Gastroesophageal sphincter (tissue), 4 donors: Measurements from ENCODE around the gene BCL2L12. TPM values are rescaled to one million over a fixed set of nuclear protein-coding genes. Genes with fewer than 3 reads are reported as not detected.

Source experiments
- ATAC-seq: fragments of 150-250 bp; one replicate; pipeline ENCODE4 v1.9.1; 2016; ENCODE audit warnings: mild to moderate bottlenecking, moderate library complexity
- H3K27ac ChIP-seq, 4 donors: fragments of 200-600 bp; sonication (generic) in 3 of 4; 1 replicate in 3 of 4; 2 replicates in 1 of 4; pipeline ENCODE4 v1.5.1; 2016 to 2019
- H3K27me3 ChIP-seq: fragments of 200-600 bp; sonication (generic); one replicate; pipeline ENCODE4 v1.5.1; 2019
- H3K36me3 ChIP-seq, 2 donors: fragments of 200-600 bp; sonication (generic); one replicate each; pipeline ENCODE4 v1.5.1; 2019; ENCODE audit warnings: control low read depth in 1 of 2
- H3K4me1 ChIP-seq, 3 donors: fragments of 200-600 bp; sonication (generic); 1 replicate in 2 of 3; 2 replicates in 1 of 3; pipeline ENCODE4 v1.5.1; 2016 to 2019; ENCODE audit warnings: control low read depth in 2 of 3
- H3K4me3 ChIP-seq, 2 donors: fragments of 200-600 bp; sonication (generic); one replicate each; pipeline ENCODE4 v1.5.1; 2019; ENCODE audit warnings: mild to moderate bottlenecking in 1 of 2, moderate library complexity in 1 of 2
- H3K9me3 ChIP-seq, 3 donors: fragments of 200-600 bp; sonication (generic); one replicate each; pipeline ENCODE4 v1.5.1; 2017 to 2019; ENCODE audit warnings: control low read depth in 2 of 3
- CTCF ChIP-seq, 4 experiments: fragments of 200-600 bp in 2 of 4; fragments of 450-650 bp in 2 of 4; sonication (generic) in 1 of 4; IDR thresholded peaks; one replicate each; pipeline ENCODE4 v1.5.1; 2017 to 2019; ENCODE audit warnings: antibody characterized with exemption in 4 of 4, mild to moderate bottlenecking in 2 of 4, moderate library complexity in 2 of 4
- EP300 ChIP-seq: sonication (generic); formaldehyde crosslinking; IDR thresholded peaks from one replicate; pipeline ENCODE4 v1.6.1; 2017; ENCODE audit warnings: antibody characterized with exemption, mild to moderate bottlenecking
- POLR2A ChIP-seq, 2 donors: fragments of 450-650 bp; IDR thresholded peaks; one replicate each; pipeline ENCODE4 v1.6.1; 2017; ENCODE audit warnings: antibody characterized with exemption in 2 of 2, mild to moderate bottlenecking in 2 of 2, moderate library complexity in 1 of 2
- POLR2AphosphoS5 ChIP-seq: sonication (generic); formaldehyde crosslinking; IDR thresholded peaks from one replicate; pipeline ENCODE4 v1.6.1; 2017; ENCODE audit warnings: antibody characterized with exemption
- WGBS, 2 donors: methylation state at CpG; one replicate each; pipeline ENCODE4 v1.1.5; 2018; ENCODE audit warnings: low coverage in 1 of 2; 5-methylcytosine and 5-hydroxymethylcytosine counted together
- total RNA-seq, 4 donors: library from RNA; depleted of rRNA; stranded (reverse); fragments of >200 nt; gene quantifications; one replicate each; pipeline ENCODE4 v1.1.0, GENCODE V29; 2016

BCL2L12 gene
- total RNA-seq, 4 donors from 2014 or later: 3.3 to 7.9 (median 6.4) TPM

- TF ChIP-seq CTCF (IDR thresholded peaks at IDR 0.05): no peak
- TF ChIP-seq POLR2A (IDR thresholded peaks at IDR 0.05): no peak
- no peak for TF ChIP-seq EP300
- no peak for TF ChIP-seq POLR2AphosphoS5
- ATAC-seq: no peak
- WGBS, 2 donors: 52 to 75% methylated on average over 8 to 10 of the region's 23 CpGs
- Histone ChIP-seq H3K36me3 (peaks cover 0 to 78% of the 10 kb centered on the region in 2 donors), H3K9me3 (no peaks in the 10 kb centered on the region), H3K27ac (peak overlapping the region in 1 of 4 donors; percentile 17), H3K4me1 (peaks cover 0 to 34% (median 17%) of the 10 kb centered on the region in 3 donors), H3K27me3 (peaks cover 24% of the 10 kb centered on the region), H3K4me3 (peak overlapping the region in 1 of 2 donors; percentile 4)
Measured at GRCh38 chr19:49685845-49686332, 20.2 kb downstream of the BCL2L12 start.

- H3K27ac ChIP-seq: peak overlapping the region in 2 of 4 donors; percentile 36 to 49
- no peak for TF ChIP-seq POLR2A (IDR thresholded peaks at IDR 0.05)
- TF ChIP-seq EP300: no peak
- TF ChIP-seq POLR2AphosphoS5: no peak
- TF ChIP-seq CTCF (IDR thresholded peaks at IDR 0.05): no peak
- H3K27me3 ChIP-seq: peaks cover 31% of the 10 kb centered on the region
- H3K4me1 ChIP-seq: peaks cover 0 to 34% (median 22%) of the 10 kb centered on the region in 3 donors
- no peak for ATAC-seq
- peak overlapping the region in 1 of 2 donors; percentile 52 for H3K4me3 ChIP-seq
- H3K36me3 ChIP-seq: peaks cover 0 to 71% of the 10 kb centered on the region in 2 donors
- H3K9me3 ChIP-seq: no peaks in the 10 kb centered on the region
- WGBS, 2 donors: 90% methylated on average over 15 of the region's 27 CpGs; no CpG with 5 or more reads in 1 of the 2 donors
Measured at GRCh38 chr19:49686503-49687088, 20.9 kb downstream of the BCL2L12 start.

DNA sequence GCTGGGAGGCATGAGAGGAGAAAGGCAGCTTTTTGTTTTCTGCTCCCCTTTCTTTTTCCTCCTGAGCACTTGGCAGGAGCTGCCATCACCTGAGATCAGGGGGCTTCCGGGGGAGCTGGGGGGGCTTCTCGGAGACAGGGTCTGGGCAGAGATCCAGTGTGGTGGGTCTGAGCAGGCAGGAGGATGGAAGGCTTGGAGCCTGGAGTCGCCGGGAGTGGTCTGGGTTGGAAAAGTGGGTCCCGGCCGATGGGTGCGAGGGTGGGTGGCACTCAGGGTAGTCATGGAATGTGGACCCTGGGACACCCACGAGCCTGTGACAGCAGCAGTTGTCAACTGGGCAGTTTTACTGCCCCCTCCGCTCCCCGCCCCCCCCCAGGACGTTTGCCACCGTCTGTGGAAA lies 21.4 kb downstream of the BCL2L12 start:
- H3K4me1 ChIP-seq: peaks cover 0 to 37% (median 24%) of the 10 kb centered on the region in 3 donors
- peak overlapping the region in 2 of 4 donors; percentile 36 to 49 for H3K27ac ChIP-seq
- no peaks in the 10 kb centered on the region for H3K9me3 ChIP-seq
- H3K27me3 ChIP-seq: peaks cover 37% of the 10 kb centered on the region
- H3K4me3 ChIP-seq: peak overlapping the region in 1 of 2 donors; percentile 52
- H3K36me3 ChIP-seq: peaks cover 0 to 66% of the 10 kb centered on the region in 2 donors
- ATAC-seq: no peak
- TF ChIP-seq CTCF (IDR thresholded peaks at IDR 0.05) (no peak), EP300 (no peak), POLR2A (IDR thresholded peaks at IDR 0.05) (no peak), POLR2AphosphoS5 (no peak)
- WGBS, 2 donors: 40% methylated on average over 1 of the region's 12 CpGs; no CpG with 5 or more reads in 1 of the 2 donors

DNA sequence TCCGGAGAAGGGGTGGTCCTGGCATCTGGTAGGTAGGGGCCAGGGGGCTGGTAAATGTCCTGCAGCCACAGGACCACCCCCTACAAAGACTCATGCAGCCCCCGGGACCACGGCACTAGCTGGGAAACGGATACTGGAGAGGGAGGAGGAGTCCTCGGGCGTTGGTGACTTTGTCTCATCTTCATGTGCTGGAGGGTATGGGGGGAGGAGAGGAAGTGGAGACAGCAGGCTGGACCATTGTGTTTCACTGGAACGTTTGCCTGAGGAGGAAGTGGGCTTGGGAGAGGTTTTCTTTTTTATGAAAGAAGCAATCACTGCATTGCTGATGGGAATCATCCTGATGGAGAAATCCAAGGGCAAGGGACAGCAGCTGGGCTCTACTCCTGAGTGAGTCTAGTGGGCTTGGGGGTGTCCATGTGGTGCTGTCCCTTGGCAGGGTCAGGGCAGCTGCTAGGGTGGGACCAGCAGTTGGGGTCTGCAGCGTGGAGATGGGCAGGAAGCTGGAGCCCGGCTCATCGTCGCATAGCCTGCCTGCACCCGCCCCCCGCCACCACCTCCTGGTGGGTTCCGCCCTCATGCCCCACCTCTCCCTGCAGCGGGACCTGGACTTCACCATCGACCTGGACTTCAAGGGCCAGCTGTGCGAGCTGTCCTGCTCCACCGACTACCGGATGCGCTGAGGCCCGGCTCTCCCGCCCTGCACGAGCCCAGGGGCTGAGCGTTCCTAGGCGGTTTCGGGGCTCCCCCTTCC lies 22.0 kb downstream of the BCL2L12 start:
- H3K4me1 ChIP-seq: peaks cover 0 to 37% (median 24%) of the 10 kb centered on the region in 3 donors
- TF ChIP-seq EP300 (no peak), CTCF (IDR thresholded peaks at IDR 0.05) (no peak), POLR2AphosphoS5 (no peak), POLR2A (IDR thresholded peaks at IDR 0.05) (no peak)
- no peak for ATAC-seq
- H3K27ac ChIP-seq: peak overlapping the region in 3 of 4 donors; percentile 54 to 71 (median 62)
- 48 to 51% methylated on average over 2 to 11 of the region's 26 CpGs for WGBS, 2 donors
- peaks cover 37% of the 10 kb centered on the region for H3K27me3 ChIP-seq
- H3K9me3 ChIP-seq: no peaks in the 10 kb centered on the region
- peak overlapping the region in 1 of 2 donors; percentile 52 for H3K4me3 ChIP-seq
- peaks cover 0 to 60% of the 10 kb centered on the region in 2 donors for H3K36me3 ChIP-seq
